DOHH2 (cell line): ENCODE measurements around the gene RFC4.

Experiments used
- CTCF ChIP-seq: fragments of 200-600 bp; sonication (generic); IDR thresholded peaks from one replicate; pipeline ENCODE4 v1.5.1; 2014; ENCODE audit warnings: antibody characterized with exemption, mild to moderate bottlenecking, low read depth, low read length; ENCODE audit not compliant: poor library complexity, severe bottlenecking
- EZH2phosphoT487 ChIP-seq: fragments of 200-600 bp; sonication (generic); IDR thresholded peaks from 2 replicates; pipeline ENCODE4 v1.6.1; 2017; ENCODE audit warnings: borderline replicate concordance, mild to moderate bottlenecking, antibody characterized with exemption, low read length, moderate library complexity, mixed read lengths

- TF ChIP-seq CTCF (no peak), EZH2phosphoT487 (no peak)
Measured at GRCh38 chr3:186826410-186826975, 20.2 kb upstream of the RFC4 start.
